ENCODE data around the gene EGFR.
A peak's percentile ranks its signal among the peaks of the same experiment; 100 is the strongest.

EGFR gene

DNA sequence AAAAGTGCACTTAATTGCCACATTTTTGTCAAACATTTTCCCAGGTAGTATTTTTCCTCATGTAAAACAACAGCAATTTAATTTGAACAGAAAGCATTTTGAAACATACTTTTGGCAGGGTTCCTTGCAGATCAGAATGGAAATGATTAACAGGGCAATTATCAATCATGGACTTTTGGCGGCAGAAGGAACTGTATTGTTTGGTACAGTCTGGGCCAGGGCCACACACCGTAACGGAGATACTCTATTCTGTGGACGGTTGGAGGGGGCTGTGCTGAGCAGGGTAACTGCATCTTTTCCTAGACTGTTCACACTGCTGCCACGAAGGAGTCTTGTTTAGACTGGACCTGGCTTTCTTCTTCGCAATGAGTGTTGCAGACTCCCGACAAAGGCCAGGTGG, 62.3 kb downstream of the EGFR start:
- Histone ChIP-seq H3K27ac (no peak overlapping the region), H3K36me3 (replicated peaks) (no peaks in the 10 kb centered on the region), H3K27me3 (replicated peaks) (no peaks in the 10 kb centered on the region), H3K4me3 (ENCODE audit: low read depth, low read length) (no peak overlapping the region)
- DNase-seq = no peak
- in situ Hi-C loops (cut with HindIII; ENCODE audit: low pct_ligation_motif_present, low sequenced_read_pairs) = no loop called here
- TF ChIP-seq, protein P1, sequence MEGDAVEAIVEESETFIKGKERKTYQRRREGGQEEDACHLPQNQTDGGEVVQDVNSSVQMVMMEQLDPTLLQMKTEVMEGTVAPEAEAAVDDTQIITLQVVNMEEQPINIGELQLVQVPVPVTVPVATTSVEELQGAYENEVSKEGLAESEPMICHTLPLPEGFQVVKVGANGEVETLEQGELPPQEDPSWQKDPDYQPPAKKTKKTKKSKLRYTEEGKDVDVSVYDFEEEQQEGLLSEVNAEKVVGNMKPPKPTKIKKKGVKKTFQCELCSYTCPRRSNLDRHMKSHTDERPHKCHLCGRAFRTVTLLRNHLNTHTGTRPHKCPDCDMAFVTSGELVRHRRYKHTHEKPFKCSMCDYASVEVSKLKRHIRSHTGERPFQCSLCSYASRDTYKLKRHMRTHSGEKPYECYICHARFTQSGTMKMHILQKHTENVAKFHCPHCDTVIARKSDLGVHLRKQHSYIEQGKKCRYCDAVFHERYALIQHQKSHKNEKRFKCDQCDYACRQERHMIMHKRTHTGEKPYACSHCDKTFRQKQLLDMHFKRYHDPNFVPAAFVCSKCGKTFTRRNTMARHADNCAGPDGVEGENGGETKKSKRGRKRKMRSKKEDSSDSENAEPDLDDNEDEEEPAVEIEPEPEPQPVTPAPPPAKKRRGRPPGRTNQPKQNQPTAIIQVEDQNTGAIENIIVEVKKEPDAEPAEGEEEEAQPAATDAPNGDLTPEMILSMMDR (IDR thresholded peaks at IDR 0.05; ENCODE audit: low read depth, low read length, missing control alignments) = no peak

DNA sequence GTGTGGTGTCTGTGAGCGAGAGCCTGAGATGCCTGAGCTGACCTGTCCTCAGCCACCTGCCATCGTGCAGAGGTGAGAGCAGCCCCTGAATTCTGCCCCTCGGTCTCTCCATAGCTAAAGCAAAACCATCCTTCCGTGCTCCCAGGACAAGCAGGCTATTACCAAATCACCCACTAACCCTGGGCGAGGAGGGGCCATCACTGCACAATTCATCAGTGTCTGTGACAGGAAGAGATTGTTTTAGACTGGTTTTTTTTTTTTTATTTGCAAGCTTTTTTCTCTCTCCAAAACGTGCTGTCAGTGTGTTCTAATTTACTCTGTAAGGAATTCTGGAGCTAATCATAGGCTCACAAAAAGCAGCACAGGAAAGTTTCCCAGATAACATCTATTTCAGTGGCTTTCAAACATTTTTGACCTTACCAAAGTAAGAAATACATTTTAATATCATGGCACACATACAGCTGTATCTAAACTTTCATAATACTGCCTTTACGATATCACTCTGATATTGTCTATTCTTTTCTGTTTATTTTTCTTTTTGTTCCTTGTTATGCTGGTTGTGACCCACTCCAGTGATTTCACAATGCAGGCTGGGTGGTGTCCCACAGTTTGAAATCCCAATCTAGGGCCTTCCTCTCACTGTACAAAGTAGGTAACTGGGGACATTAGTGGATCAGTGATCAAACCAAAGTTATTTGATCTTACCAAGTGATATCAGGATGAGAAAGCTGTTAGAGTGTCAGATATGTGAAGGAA, 62.8 kb downstream of the EGFR start:
- in situ Hi-C loops (cut with HindIII; ENCODE audit: low pct_ligation_motif_present, low sequenced_read_pairs) = no loop called here
- Histone ChIP-seq H3K27me3 (replicated peaks) (no peaks in the 10 kb centered on the region), H3K4me3 (ENCODE audit: low read depth, low read length) (no peak overlapping the region), H3K27ac (peak overlapping the region; percentile 75), H3K36me3 (replicated peaks) (no peaks in the 10 kb centered on the region)
- TF ChIP-seq, protein P1 (IDR thresholded peaks at IDR 0.05; ENCODE audit: low read depth, low read length, missing control alignments) = no peak
- no peak for DNase-seq

DNA sequence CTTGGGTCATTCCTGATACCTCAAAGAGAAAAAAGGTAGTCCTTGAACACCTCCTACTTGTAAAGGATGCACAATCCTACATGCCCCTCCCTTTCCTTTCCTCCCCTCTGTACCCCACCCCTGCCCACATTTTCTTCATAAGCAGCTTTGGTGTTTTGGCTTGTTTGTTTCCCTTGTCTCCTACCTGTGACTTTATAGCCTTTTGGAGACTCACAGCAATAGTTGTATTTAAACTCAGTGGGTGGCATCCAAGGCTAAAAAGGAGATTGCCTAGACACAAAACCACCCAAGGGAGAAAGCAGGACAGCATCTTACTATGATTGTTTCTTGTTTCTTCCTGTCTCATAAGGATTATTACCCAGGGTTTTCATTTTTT, 63.4 kb downstream of the EGFR start:
- Histone ChIP-seq H3K27ac (peak overlapping the region; percentile 75), H3K36me3 (replicated peaks) (no peaks in the 10 kb centered on the region), H3K27me3 (replicated peaks) (no peaks in the 10 kb centered on the region), H3K4me3 (ENCODE audit: low read depth, low read length) (no peak overlapping the region)
- no peak for DNase-seq
- TF ChIP-seq, protein P1 (IDR thresholded peaks at IDR 0.05; ENCODE audit: low read depth, low read length, missing control alignments) = no peak
- in situ Hi-C loops (cut with HindIII; ENCODE audit: low pct_ligation_motif_present, low sequenced_read_pairs) = no loop called here

DNA sequence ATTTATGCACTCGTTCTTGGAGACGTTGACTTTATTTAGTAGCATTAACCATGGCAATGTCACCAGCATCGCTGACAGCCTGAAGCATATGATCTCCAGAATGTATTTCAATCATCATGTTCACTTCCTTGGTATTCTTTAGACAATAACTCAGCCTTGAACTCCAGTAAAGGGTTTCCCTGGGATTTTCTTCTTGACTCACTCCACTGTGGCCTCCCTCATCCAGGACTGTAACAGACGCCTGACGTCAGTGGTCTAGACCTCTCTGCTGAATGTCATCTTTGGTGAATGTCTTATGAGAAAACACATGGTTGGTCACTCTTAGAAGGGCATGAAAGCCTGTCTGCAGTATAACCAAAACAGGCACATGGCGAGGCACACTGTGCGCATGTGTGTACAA, 64.4 kb downstream of the EGFR start:
- Histone ChIP-seq H3K4me3 (ENCODE audit: low read depth, low read length) (no peak overlapping the region), H3K36me3 (replicated peaks) (no peaks in the 10 kb centered on the region), H3K27ac (peak overlapping the region; percentile 75), H3K27me3 (replicated peaks) (no peaks in the 10 kb centered on the region)
- TF ChIP-seq, protein P1 (IDR thresholded peaks at IDR 0.05; ENCODE audit: low read depth, low read length, missing control alignments) = no peak
- DNase-seq = peak; percentile 94
- in situ Hi-C loops (cut with HindIII; ENCODE audit: low pct_ligation_motif_present, low sequenced_read_pairs) = no loop called here

DNA sequence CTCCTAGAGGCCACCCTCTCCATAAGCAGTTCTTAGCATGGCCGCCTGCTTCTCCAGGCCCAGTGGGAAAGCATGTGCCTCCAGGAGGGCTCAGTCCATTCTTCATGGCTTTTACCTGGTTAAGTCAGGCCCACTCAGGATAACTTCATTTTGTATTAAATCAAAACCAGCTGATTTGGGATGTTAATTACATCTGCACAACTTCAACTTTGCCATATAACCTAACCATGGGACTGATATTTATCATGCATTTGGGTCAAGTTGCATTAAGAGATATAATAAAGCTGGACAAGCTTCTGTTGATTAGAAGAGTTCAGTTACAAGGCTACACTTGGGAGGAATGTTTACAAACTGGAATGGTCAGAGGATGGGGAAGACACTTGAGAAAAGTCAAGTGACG, 65.5 kb downstream of the EGFR start:
- DNase-seq = no peak
- TF ChIP-seq, protein P1 (IDR thresholded peaks at IDR 0.05; ENCODE audit: low read depth, low read length, missing control alignments) = no peak
- in situ Hi-C loops (cut with HindIII; ENCODE audit: low pct_ligation_motif_present, low sequenced_read_pairs) = no loop called here
- Histone ChIP-seq H3K4me3 (ENCODE audit: low read depth, low read length) (no peak overlapping the region), H3K27me3 (replicated peaks) (no peaks in the 10 kb centered on the region), H3K27ac (peak overlapping the region; percentile 75), H3K36me3 (replicated peaks) (no peaks in the 10 kb centered on the region)

All from brain microvascular endothelial cell (primary cell).